Measurements from ENCODE around the gene PIAS4.
A peak's percentile ranks its signal among the peaks of the same experiment; 100 is the strongest.

The PIAS4 gene

DNA sequence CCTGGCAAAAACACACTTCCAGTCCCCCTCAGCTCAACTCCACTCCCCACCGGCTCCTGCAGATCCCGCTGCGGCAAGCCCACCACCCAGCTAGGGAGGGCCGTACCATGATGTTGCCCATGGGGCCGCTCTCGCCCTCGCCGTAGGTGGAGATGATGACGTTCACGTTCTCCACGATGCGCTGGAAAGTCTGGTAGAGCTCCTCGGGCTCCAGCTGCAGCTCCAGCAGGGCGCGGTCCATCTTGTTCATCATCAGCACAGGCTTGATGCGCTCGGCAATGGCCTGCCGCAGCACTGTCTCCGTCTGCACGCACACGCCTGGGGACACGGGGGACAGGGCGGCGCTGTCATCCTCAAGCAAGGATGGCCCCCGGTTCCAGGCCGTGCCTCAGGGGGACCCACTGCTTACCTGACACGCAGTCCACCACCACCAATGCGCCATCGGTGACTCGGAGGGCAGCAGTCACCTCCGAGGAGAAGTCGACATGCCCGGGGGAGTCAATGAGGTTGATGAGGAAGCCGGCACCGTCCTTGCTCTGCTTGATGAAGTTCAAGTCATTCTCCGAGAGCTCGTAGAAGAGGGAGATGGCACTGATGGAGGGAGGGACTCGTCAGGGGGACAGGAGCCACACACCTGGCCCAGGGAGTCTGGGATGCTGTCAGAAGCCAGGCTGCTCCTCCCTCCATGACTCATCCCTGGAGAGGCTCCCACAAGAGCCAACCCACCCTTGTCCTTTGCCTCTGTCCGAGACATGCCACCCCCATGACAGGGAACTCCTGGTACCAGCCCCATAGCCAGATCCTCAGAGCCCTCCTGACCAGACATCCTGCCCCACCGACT is 24.6 kb upstream of the PIAS4 start:
- DNase-seq (ENCODE audit: low read depth): peak; percentile 42
- H3K4me3 ChIP-seq (replicated peaks; ENCODE audit: low read depth, low read length): peak overlapping the region; percentile 100
- no peak for TF ChIP-seq CTCF (IDR thresholded peaks at IDR 0.05; ENCODE audit: low read length, missing control alignments)

GRCh38 chr19:3983542-3983914 is 24.0 kb upstream of the PIAS4 start:
- no peak for TF ChIP-seq CTCF (IDR thresholded peaks at IDR 0.05; ENCODE audit: low read length, missing control alignments)
- DNase-seq (ENCODE audit: low read depth): no peak
- peak overlapping the region; percentile 100 for H3K4me3 ChIP-seq (replicated peaks; ENCODE audit: low read depth, low read length)

DNA sequence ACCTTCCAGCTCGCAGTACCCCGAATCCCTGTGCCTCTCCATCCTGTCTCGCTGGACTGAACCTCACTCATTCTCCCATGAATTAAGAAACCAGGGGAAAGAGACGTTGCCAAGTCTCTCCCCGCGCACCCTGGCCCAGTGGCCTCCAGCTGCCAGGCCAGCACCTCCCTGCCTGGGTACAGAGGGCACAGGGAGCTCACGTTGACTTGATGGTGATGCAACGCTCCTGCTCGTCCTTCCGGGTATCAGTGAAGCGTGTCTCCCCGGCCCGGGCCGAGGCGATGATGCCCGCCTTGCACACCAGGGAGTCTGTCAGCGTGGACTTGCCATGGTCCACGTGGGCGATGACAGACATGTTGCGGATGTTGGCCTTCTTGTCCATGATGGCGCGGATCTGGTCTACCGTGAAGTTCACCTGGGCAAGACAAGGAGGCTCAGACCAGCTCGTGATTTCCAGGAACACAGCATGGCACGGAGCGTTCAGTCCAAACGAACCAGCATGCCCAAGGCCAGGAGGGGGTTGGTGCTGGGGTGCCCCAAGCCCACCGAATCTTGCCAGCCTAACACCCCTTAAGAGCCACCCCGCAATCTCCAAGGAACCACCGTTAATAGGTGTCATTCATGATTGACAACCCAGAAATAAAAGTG is 23.5 kb upstream of the PIAS4 start:
- DNase-seq (ENCODE audit: low read depth): peak; percentile 55
- TF ChIP-seq CTCF (IDR thresholded peaks at IDR 0.05; ENCODE audit: low read length, missing control alignments): no peak
- H3K4me3 ChIP-seq (replicated peaks; ENCODE audit: low read depth, low read length): peak overlapping the region; percentile 100

GRCh38 chr19:3984584-3984907 is 23.0 kb upstream of the PIAS4 start:
- H3K4me3 ChIP-seq (replicated peaks; ENCODE audit: low read depth, low read length): peak overlapping the region; percentile 100
- TF ChIP-seq CTCF (IDR thresholded peaks at IDR 0.05; ENCODE audit: low read length, missing control alignments): no peak
- DNase-seq (ENCODE audit: low read depth): no peak

- DNase-seq (ENCODE audit: low read depth): peak; percentile 94
- peak within 1 kb of the TSS; percentile 100 for H3K4me3 ChIP-seq (replicated peaks; ENCODE audit: low read depth, low read length)
- TF ChIP-seq CTCF (IDR thresholded peaks at IDR 0.05; ENCODE audit: low read length, missing control alignments): no peak
These were observed 22.5 kb upstream of the PIAS4 start, which contains the start of gene EEF2 for GRCh38 chr19:3984908-3985642. Gene EEF2 (minus strand): TSS chr19:3985463. CDS start chr19:3985380, 83 bp downstream.

GRCh38 chr19:3985643-3986259 is 21.8 kb upstream of the PIAS4 start:
- H3K4me3 ChIP-seq (replicated peaks; ENCODE audit: low read depth, low read length): peak overlapping the region; percentile 100
- DNase-seq (ENCODE audit: low read depth): no peak
- TF ChIP-seq CTCF (IDR thresholded peaks at IDR 0.05; ENCODE audit: low read length, missing control alignments): no peak

All from fibroblast of pulmonary artery (primary cell).